AG09309 (cell line): ENCODE data around the gene ARHGAP20.

Source experiments
- DNase-seq: peaks from one replicate; pipeline ENCODE4 v3.0.0-alpha.2; 2010; ENCODE audit warnings: low read depth
- H3K4me3 ChIP-seq: 2 replicates; pipeline ENCODE4 v1.5.1; 2011; ENCODE audit warnings: mild to moderate bottlenecking, low read depth, low read length, moderate library complexity; ENCODE audit not compliant: control insufficient read depth
- TF ChIP-seq, protein P1 (sequence below): IDR thresholded peaks from 2 replicates; pipeline ENCODE4 v1.5.1; 2011; ENCODE audit warnings: mild to moderate bottlenecking, low read depth, low read length, inconsistent platforms; ENCODE audit not compliant: insufficient read depth, control insufficient read depth; ENCODE audit errors: missing control alignments

Gene ARHGAP20

GRCh38 chr11:110720431-110721275 lies 8.4 kb upstream of the ARHGAP20 start:
- TF ChIP-seq, protein P1, sequence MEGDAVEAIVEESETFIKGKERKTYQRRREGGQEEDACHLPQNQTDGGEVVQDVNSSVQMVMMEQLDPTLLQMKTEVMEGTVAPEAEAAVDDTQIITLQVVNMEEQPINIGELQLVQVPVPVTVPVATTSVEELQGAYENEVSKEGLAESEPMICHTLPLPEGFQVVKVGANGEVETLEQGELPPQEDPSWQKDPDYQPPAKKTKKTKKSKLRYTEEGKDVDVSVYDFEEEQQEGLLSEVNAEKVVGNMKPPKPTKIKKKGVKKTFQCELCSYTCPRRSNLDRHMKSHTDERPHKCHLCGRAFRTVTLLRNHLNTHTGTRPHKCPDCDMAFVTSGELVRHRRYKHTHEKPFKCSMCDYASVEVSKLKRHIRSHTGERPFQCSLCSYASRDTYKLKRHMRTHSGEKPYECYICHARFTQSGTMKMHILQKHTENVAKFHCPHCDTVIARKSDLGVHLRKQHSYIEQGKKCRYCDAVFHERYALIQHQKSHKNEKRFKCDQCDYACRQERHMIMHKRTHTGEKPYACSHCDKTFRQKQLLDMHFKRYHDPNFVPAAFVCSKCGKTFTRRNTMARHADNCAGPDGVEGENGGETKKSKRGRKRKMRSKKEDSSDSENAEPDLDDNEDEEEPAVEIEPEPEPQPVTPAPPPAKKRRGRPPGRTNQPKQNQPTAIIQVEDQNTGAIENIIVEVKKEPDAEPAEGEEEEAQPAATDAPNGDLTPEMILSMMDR: no peak
- no peak for DNase-seq
- H3K4me3 ChIP-seq: no peak overlapping the region

- no peak for DNase-seq
- H3K4me3 ChIP-seq: no peak overlapping the region
- TF ChIP-seq, protein P1: no peak
Observed at GRCh38 chr11:110716361-110716760, 4.1 kb upstream of the ARHGAP20 start.

GRCh38 chr11:110715541-110715940 lies 3.3 kb upstream of the ARHGAP20 start:
- DNase-seq: peak; percentile 35
- TF ChIP-seq, protein P1: no peak

DNA sequence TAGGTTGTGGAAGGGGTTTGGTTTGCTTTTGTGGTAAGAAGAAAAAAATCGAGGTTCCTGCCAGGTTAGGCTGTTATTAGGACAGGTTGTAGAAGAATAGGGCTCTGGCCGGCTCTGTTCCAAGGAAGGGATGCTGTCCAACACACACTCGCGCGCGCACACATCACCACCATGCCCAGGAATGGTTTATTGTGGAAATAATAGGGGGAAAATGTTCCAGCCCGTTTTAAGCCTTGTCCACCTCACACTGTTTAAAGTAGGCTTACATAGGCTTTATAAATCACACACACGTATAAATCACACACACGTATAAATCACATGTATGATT lies 1.2 kb upstream of the ARHGAP20 start:
- DNase-seq: no peak
- H3K4me3 ChIP-seq: no peak overlapping the region
- TF ChIP-seq, protein P1: no peak

More at GRCh38 chr11:110715541-110715940, 3.3 kb upstream of the ARHGAP20 start:
- H3K4me3 ChIP-seq: no peak overlapping the region

- peak overlapping the region; percentile 39 for H3K4me3 ChIP-seq
- TF ChIP-seq, protein P1: no peak
- DNase-seq: no peak
Observed at GRCh38 chr11:110712659-110713448, 617 bp upstream of the ARHGAP20 start.

DNA sequence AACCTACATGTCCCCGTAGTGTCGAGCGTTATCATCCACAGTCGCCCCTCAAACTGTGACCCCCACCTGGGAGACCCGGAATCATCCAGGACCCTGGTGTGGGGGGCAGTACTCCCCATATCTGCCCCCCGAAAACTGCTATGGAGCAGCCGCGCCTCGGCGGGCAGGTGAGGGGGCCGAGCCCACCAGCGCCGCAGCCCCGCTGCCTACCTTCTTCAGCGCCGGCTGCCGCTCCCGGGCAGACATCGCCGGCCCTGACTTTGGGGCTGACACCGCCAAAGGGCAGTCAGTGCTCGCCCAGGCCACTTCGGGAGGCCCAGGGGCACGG lies 825 bp downstream of the ARHGAP20 start:
- TF ChIP-seq, protein P1: no peak
- DNase-seq: no peak
- H3K4me3 ChIP-seq: peak overlapping the region; percentile 68
